ENCODE data around the gene AGAP1.

DNA sequence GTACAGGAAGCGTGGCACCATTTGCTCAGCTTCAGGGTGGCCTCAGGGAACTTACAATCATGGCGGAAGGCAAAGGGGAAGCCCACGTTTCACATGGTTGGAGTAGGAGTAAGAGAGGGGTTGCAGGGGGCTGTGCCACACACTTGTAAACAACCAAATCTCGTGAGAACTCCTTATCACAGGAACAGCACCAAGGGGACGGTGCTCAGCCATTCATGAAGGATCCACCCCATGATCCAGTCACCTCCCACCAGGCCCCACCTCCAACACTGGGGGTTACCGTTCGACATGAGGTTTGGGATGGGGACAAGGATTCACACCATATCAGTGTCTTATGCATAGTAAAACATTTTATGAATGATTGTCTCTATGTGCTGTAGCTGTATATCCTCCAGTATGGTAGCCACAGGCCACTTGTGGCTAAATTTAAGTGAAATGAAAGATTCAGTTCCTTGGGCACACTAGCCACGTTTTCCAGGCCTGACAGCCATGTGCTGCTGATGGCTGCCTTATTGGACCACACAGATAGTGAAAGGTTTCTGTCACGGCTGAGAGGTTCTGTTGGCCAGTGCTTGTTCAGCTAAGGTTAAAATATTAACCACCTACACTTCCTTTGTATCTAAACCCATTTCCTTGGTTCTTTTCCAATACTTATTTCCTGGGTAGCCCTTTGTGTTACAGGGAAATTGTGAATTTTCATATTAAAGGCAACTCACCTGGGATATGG, 77.3 kb downstream of the AGAP1 start:
- TF ChIP-seq POLR2AphosphoS5 (IDR thresholded peaks at IDR 0.05), result no peak
- TF ChIP-seq, protein P1, sequence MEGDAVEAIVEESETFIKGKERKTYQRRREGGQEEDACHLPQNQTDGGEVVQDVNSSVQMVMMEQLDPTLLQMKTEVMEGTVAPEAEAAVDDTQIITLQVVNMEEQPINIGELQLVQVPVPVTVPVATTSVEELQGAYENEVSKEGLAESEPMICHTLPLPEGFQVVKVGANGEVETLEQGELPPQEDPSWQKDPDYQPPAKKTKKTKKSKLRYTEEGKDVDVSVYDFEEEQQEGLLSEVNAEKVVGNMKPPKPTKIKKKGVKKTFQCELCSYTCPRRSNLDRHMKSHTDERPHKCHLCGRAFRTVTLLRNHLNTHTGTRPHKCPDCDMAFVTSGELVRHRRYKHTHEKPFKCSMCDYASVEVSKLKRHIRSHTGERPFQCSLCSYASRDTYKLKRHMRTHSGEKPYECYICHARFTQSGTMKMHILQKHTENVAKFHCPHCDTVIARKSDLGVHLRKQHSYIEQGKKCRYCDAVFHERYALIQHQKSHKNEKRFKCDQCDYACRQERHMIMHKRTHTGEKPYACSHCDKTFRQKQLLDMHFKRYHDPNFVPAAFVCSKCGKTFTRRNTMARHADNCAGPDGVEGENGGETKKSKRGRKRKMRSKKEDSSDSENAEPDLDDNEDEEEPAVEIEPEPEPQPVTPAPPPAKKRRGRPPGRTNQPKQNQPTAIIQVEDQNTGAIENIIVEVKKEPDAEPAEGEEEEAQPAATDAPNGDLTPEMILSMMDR (IDR thresholded peaks at IDR 0.05), result no peak
- no peak for TF ChIP-seq POLR2A (IDR thresholded peaks at IDR 0.05)
